ENCODE data around the gene SLC35E4.
A peak's percentile ranks its signal among the peaks of the same experiment; 100 is the strongest.
"Not testable (repeated sequence)": the region's sequence is repeated elsewhere in the genome, so short reads cannot be mapped to it uniquely, and the experiment has no call there.

The SLC35E4 gene, protein sequence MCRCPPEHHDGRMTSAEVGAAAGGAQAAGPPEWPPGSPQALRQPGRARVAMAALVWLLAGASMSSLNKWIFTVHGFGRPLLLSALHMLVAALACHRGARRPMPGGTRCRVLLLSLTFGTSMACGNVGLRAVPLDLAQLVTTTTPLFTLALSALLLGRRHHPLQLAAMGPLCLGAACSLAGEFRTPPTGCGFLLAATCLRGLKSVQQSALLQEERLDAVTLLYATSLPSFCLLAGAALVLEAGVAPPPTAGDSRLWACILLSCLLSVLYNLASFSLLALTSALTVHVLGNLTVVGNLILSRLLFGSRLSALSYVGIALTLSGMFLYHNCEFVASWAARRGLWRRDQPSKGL

DNA sequence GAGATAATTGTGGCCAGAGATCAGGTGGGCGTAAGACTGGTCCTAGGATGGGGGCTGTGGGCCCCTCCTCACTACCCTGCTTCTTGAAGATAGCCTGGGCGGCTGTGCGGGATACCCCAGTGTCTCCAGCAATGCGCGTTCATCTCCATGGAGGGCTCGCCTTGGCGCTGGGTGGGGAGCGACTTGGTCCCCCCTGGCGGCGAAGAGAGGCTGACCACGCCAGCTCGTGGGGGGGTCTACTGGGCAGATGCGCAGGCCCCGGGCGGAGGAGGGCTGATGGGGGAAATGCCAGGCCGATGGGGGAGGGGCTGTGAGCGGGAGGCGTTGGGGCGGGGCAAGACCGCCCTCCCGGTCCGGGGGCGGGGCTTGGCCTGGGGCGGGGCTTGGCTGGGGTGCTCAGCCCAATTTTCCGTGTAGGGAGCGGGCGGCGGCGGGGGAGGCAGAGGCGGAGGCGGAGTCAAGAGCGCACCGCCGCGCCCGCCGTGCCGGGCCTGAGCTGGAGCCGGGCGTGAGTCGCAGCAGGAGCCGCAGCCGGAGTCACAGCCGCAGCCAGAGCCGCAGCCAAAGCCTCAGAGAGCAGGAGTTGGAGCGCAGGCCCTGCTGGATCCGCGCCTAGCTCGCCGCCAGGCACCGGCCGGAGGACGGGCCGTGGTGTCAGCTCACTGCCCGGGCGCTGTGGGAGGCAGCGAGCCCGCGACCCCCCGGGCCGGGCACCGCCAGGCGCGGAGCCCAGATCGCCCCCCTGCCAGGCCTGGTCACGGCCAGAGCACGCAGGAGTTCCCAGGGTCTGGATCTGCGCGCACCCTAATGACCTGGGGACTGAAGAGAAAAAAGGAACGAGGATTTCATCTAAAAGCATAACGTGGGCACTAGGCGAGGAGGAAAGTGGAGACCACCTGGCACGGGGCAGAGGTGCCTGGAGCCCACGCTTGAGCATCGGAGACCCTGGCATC is at the start of gene SLC35E4:
SLC35E4 (plus strand) TSS at position 509 of the 953 bp plus-strand sequence. CDS start 670 bp downstream, outside the sequence.
- peak; percentile 13 to 54 for DNase-seq

DNA sequence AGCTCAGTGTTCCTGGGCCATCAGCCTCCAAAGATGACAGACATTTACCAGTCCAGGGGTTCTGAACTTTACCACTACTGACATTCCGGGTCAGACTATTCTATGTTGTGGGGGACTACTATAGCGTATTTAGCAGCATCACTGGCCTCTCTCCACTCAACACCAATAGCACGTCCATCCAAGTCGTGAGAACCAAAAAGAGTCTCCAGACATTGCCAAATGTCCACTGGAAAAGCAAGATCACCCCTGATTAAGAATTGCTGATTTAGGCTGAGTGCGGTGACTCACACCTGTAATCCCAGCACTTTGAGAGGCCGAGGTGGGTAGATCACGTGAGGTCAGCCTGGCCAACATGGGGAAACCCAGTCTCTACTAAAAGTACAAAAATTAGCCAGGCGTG is 49.2 kb upstream of the SLC35E4 start:
- no peak for DNase-seq

- DNase-seq = no peak
Measured at GRCh38 chr22:30591191-30591587, 44.4 kb upstream of the SLC35E4 start.

- peak; percentile 56 to 92 for DNase-seq
Measured at GRCh38 chr22:30591588-30592359, 43.8 kb upstream of the SLC35E4 start, which contains the start of gene PES1. PES1 (minus strand) TSS chr22:30591910; CDS start chr22:30591833, 77 bp downstream.

- DNase-seq = not testable (repeated sequence)
Measured at GRCh38 chr22:30592360-30592713, 43.2 kb upstream of the SLC35E4 start.

GRCh38 chr22:30596199-30596598 is 39.4 kb upstream of the SLC35E4 start:
- DNase-seq = no peak

GRCh38 chr22:30596886-30597285 is 38.7 kb upstream of the SLC35E4 start:
- no peak for DNase-seq

DNA sequence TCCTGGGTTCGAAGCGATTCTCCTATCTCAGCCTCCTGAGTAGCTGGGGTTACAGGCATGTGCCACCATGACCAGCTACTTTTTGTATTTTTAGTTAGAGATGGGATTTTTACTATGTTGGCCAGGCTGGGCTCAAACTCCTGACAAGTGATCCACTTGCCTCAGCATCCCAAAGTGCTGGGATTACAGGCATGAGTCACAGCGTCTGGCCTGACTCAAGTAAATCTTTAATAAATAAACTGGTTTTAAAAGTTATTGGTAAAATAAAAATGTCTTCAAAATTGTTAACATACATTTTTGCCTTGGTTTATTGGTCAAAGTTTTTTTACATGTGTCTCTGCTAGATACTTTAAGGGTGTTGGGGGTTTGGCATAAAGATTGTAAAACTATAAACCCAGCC is 36.6 kb upstream of the SLC35E4 start:
- DNase-seq = no peak

DNA sequence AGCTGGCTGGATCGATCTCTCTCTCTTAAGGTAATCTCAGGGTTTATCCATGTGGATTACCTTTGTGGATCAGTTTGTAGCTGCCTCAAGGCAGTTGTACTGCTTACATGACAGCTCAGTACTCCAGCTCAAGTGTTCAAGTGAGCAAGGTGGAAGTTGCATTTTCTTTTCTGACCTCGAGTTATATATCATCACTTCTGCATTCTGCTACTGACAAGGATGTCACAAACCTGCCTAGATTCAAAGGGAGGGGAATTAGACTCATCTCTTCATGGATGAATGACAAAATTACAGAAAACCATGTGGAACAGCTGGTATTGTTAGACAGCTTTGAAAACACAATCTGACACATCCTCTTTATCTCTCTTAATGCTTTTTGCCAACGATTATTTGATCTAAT is 34.7 kb upstream of the SLC35E4 start:
- no peak for DNase-seq

DNA sequence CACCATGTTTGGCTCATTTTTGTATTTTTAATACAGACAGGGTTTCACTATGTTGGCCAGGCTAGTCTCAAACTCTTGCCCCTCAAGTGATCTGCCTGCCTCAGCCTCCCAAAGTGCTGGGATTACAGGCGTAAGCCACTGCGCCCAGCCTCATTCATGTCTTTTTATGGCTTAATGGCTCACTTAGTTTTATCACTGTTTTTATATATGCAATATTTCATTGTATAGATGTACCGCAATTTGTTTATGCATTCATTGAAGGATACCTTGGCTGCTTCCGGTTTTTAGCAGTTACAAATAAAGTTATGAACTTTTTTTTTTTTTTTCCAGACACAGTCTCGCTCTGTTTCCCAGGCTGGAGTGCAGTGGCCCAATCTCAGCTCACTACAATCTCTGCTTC is 34.1 kb upstream of the SLC35E4 start:
- no peak for DNase-seq

DNA sequence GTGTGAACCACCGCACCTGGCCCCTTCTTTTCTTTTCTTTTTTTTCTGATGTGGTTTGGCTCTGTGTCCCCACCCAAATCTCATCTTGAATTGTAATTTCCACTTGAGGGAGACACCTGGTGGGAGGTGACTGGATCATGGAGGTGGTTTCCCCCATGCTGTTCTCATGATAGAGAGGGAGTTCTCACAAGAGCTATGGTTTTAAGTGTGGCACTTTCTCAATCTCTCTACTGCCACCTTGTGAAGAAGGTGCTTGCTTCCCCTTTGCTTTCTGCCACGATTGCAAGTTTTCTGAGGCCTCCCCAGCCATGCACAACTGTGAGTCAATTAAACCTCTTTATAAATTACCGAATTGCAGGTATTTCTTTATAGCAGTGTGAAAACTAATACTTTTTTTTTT is 33.5 kb upstream of the SLC35E4 start:
- DNase-seq = no peak

GRCh38 chr22:30603801-30604200 is 31.8 kb upstream of the SLC35E4 start:
- no peak for DNase-seq

- no peak for DNase-seq
Measured at GRCh38 chr22:30604723-30605122, 30.9 kb upstream of the SLC35E4 start.

DNA sequence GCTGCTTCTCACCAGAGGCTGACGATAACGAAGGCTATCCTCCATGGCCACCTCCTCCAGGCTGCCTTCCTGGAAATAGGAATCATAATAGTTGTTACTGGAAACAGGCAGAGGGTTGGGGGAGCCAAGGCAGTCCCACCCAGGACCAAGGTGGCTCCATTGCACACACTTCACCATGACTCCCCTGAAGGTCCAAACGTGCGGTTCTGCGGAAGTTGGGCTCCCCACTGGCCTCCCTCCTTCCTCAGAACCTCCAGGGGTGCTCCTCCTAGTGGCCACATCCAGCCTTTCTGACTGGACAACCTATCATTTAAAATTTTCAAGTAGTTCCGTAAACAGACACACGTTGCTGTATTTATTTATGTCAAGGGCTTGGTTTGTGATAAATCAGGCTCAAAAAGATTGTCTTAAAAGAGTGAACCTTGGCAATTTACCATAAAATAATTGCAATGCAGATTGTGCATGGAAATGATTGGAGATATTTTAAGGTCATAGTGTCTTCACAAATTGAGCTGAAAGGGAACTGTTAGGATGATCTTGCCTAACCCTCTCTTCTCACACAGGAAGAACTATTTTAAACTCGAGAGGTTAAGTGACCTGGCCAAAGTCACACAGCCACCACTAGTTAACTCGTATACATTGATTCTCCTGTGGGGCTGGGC is 30.0 kb upstream of the SLC35E4 start:
- no peak for DNase-seq

GRCh38 chr22:30606455-30607299 is 28.9 kb upstream of the SLC35E4 start, which contains the start of gene TCN2:
TCN2 (plus strand) TSS chr22:30607174; CDS start chr22:30607332, 158 bp downstream.
- DNase-seq = no peak

DNA sequence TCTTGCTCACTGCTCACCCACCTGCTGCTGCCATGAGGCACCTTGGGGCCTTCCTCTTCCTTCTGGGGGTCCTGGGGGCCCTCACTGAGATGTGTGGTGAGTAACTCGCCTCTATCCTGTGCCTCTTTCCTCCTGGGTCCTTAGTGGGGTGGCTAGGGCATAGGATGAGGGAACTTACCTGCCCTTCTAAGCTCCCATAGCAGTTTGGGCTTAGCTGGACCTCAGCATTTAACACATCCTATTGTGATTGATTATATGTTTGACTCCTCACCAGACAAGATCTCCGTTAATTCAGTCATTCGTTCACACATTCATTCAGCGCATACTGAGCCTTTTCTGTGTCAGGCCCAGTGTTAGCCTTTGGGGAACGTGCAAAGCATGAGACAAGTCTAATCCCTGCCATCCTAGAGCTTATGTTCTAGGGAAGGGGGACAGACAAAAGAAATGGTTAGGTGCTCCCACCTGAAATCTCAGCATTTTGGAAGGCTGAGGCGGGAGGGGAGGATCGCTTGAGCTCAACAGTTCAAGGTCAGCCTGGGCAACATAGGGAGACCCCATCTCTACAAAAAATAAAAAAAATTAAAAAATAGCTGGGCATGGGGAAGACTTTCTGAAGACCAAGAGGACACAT is 28.2 kb upstream of the SLC35E4 start:
- DNase-seq = no peak

DNA sequence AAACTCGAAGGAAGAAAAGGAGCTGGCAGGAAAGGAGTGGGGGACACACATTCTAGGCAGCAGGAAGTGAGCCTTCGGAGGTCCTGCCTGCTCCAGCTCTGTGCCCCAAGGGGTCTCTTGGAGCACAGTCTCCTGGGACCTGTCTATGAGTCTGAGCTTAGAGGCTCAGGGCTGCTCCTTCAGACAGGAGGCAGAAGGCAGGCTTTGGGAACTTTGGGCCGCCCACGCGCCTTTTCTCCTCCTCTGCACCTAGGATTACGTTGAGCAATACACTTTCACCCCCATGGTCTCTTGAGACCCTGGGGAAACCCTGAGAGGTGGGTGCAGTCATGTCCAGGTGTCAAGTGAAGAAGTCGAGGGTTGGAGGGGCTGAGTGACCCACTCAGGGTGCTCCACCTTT is 27.6 kb upstream of the SLC35E4 start:
- no peak for DNase-seq

DNA sequence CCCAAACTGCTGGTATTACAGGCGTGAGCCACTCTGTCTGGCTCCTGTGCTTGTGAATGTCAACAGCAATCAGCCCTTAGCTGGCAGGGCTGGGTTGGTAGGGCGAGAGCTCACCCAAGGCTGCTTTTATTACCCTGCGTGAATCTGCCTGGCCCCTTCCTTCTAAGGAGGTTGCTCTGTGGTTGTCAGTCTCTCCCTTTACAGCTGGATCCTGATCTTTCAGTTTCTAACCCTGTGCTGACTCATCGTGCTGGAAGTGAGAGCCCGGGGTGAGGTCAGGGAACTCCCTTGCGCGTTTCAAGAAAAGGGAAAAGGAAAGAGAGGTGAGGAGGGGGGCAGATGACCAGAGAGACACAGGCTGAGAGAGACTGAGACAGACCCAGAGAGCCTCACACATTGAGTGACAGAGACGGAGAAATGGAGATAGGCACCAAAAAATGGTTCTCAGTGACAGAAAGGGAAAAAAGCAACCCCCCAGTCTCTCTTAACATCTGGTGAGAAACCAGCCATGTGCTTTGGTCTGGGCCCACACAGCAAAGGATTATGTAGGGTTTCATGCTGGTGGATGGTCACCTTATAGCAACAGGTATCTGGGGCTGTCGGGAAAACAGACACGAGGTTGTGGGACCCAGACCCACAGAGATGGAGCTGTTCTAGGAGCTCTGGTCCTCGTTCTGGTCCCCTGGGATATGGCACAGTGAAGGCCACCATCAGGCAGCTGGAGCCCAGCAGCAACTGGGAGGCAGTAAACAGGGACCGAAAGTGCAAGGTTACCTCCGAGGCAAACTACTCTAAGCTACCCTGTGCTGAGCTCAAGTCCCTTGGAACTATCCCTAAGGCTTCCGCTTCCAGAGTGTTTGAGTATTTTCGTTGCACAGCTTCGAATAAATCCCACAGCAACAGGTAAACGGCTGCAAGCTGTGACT is 26.1 kb upstream of the SLC35E4 start:
- no peak for DNase-seq

DNA sequence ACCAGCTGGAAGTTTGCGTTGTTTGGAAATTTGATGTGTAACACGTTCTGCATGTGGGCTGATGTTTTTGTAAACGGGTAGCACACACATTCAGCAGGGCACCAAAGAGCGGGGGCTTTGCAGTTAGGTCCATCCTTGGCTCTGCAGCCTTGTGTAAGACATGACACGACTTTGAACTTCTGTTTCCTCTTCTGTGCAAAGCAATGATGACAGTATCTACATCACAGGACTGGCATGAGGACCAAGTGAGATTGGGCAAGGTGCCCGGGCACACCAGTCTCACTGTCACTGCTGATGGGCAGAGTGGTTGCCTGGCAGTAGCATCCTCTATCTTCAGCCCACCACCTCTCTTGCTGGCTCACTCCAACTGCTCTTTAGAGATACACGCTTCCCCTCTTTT is 25.3 kb upstream of the SLC35E4 start:
- DNase-seq = no peak

- no peak for DNase-seq
Measured at GRCh38 chr22:30611197-30611596, 24.4 kb upstream of the SLC35E4 start.
